ENCODE measurements around the gene UTP3.
A peak's percentile ranks its signal among the peaks of the same experiment; 100 is the strongest.
"Not testable (repeated sequence)": the region's sequence is repeated elsewhere in the genome, so short reads cannot be mapped to it uniquely, and the experiment has no call there.

The UTP3 gene

DNA sequence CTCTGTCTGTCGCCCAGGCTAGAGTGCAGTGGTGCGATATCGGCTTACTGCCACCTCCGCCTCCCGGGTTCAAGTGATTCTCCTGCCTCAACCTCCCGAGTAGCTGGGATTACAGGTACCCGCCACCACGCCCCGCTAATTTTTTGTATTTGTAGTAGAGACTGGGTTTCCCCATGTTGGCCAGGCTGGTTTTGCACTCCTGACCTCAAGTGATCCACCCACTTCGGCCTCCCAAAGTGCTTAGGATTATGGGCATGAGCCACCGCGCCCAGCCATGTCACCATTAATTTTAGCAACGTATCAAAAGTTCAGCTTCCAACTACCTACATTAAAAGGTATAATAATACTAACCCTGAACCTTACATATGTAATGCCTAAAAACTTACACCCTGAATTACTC lies 940 bp upstream of the UTP3 start:
- DNase-seq (ENCODE audit: low spot score), result no peak

DNA sequence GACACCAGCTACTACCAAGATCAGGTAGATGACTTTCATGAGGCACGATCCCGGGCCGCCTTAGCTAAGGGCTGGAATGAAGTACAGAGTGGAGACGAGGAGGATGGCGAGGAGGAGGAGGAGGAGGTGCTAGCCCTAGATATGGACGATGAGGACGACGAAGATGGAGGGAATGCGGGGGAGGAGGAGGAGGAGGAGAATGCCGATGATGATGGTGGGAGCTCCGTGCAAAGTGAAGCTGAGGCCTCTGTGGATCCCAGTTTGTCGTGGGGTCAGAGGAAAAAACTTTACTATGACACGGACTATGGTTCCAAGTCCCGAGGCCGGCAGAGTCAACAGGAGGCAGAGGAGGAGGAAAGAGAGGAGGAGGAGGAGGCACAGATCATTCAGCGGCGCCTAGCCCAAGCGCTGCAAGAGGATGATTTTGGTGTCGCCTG lies 481 bp downstream of the UTP3 start:
- DNase-seq (ENCODE audit: low spot score), result no peak

- no peak for DNase-seq (ENCODE audit: low spot score)
These were observed 3.3 kb downstream of the UTP3 start for GRCh38 chr4:70691661-70692060.

DNA sequence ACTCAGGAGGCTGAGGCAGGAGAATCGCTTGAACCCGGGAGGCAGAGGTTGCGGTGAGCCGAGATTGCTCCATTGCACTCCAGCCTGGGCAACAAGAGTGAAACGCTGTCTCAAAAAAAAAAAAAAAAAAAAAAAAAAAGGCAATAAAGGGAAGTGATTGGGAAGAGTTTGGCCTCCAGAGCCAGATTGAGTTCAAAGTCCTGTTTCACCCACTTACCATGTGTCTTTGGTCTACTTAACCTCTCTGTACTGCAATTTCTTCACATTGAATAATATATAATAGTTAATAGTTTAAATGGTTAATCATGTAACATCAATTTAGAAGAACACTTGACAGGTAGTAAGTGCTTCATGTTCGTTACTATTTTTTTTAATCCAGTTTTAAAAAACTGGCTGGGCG lies 6.3 kb downstream of the UTP3 start:
- not testable (repeated sequence) for DNase-seq (ENCODE audit: low spot score)

DNA sequence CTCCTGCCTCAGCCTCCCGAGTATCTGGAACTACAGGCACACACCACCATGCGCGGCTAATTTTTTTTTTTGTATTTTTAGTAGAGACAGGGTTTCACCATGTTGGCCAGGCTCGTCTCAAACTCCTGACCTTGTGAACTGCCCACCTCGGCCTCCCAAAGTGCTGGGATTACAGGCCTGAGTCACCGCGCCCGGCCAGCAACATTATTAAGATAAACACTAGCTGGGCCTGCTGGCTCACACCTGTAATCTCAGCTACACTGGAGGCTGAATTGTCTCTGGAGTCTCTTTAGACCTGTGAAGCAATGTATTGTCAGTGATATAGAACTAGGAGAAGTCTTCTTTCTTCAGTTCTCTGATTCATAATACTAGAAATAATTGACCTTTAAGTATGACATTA lies 10.1 kb downstream of the UTP3 start:
- DNase-seq (ENCODE audit: low spot score), result not testable (repeated sequence)

GRCh38 chr4:70700712-70701111 lies 12.4 kb downstream of the UTP3 start:
- no peak for DNase-seq (ENCODE audit: low spot score)

GRCh38 chr4:70701271-70701670 lies 12.9 kb downstream of the UTP3 start:
- DNase-seq (ENCODE audit: low spot score), result no peak

DNA sequence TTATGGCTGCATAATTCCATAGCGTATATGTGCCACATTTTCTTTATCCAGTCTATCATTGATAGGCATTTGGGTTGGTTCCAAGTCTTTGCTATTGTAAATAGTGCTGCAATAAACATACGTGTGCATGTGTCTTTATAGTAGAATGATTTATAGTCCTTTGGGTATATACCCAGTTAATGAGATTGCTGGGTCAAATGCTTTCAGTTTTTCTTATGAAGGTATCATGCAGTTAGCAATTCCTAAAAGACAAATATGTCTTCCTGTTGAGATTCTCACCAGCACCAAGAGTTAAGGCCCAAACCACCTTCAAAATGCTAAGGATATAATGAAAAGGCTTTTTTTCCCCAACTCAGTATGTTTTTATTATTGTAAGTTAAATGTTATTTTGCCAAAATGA lies 14.3 kb downstream of the UTP3 start:
- not testable (repeated sequence) for DNase-seq (ENCODE audit: low spot score)

DNA sequence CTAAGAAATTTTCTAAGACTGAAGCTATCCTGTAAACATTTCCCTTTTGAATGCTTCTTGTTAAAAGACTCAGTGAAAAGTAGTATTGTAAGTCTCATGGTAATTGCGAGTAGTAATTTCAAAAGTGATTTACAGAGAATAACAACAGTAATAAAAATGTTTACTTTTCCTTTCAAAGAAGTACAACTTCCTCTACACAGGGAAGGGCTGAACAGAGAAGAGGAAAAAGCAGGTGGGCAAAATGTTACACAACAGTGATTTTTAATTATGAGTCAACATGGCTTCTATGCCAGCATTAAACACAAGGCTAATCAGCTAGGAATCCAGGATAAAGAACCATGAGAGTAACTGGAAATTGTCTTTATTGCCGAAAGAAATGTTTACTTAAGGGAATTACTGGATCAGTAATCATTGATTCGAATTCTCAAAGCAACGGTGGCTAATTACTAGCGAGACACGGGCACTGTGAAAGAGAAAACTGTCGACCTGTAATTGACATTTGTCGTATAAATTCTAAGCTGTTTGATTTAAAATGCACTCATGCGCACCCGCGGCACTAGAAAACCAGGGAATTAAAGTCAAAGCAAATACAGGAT lies 15.4 kb downstream of the UTP3 start:
- DNase-seq (ENCODE audit: low spot score), result peak; percentile 65

GRCh38 chr4:70704215-70704930 lies 16.0 kb downstream of the UTP3 start:
- DNase-seq (ENCODE audit: low spot score), result peak; percentile 76

DNA sequence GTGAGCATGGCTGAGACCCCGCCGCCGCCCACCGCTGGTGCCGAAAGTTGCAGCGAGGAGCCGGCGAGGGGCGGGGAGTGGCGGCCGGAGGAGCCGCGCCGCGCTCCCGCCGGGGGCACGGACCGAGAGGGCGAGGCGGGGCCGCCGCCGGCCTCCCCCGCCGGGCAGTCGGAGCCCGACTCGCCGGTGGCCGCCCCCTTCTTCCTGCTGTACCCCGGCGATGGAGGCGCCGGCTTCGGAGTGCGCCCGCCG lies 16.5 kb downstream of the UTP3 start:
- DNase-seq (ENCODE audit: low spot score), result no peak

- DNase-seq (ENCODE audit: low spot score), result peak; percentile 85
These were observed 17.1 kb downstream of the UTP3 start for GRCh38 chr4:70705183-70706043.

GRCh38 chr4:70706044-70706461 lies 17.7 kb downstream of the UTP3 start:
- no peak for DNase-seq (ENCODE audit: low spot score)

DNA sequence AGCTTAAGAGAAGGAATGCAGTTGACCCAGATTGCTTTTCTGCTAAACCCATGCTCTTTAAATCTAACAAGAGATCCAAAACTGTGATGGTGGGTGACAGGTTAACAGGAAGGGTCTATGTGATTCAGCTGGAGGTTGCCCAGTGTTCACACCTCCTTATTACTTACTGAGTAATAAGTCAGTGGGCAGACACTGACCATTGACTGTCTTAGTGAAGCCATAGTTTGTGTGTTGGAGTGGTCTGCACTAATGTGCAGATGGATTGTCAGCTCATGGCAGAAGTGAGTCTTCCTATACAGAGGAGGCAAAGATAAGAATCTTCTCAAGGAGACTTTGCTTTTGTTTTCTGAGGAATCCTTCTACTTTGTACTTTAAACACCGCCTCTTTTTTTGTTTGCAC lies 18.2 kb downstream of the UTP3 start:
- peak; percentile 38 for DNase-seq (ENCODE audit: low spot score)

GRCh38 chr4:70709611-70710205 lies 21.4 kb downstream of the UTP3 start:
- DNase-seq (ENCODE audit: low spot score), result no peak

DNA sequence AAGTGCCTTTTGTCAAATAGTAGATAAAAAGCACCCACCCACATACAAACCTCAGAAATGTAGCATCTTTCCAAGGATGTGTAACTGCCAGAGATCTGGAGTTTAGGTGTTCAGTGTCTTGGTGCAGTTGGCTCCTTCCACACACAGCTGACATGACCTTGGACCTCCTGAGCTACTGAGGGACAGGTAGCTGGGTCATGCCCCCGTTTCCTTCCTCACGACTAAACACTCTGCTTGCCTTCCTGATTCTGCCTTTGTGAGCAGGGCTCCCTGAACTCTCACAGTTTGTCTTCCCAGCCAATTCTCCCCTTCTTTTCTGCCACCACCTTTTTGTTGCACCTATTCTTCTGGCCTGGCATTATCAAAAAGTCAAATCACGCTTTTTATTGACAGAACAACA lies 23.3 kb downstream of the UTP3 start:
- DNase-seq (ENCODE audit: low spot score), result no peak

GRCh38 chr4:70712150-70712549 lies 23.8 kb downstream of the UTP3 start:
- DNase-seq (ENCODE audit: low spot score), result no peak

GRCh38 chr4:70712604-70713452 lies 24.5 kb downstream of the UTP3 start:
- DNase-seq (ENCODE audit: low spot score), result no peak

DNA sequence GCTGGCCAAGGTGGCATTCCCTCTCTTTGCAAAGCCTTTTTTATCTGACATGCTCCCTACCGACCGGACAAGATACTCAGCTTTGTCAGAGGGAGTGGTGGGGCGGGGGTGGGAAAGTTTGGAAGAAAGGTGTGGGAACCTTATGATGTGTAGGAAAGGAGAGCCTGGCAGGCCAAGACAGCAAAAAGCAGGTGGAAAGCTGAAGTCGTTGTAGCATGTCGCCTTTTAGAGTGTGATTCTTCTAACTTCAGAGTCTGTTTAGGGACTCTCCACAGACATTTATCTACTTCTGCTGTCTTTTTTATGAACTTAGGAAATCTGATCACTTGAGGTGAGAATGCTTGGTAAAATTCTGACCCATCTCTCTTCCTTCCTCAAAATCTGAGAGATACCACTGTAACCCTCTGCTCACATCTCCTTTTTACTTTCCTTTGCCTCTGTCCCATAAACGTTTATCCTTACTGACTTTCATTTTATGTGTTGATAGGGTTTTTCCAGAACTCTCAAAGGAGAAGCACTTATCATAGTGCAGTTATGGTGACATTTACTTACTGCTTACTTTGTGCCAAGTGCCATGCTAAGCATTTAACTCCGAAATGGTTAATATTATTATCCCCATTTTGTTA lies 25.2 kb downstream of the UTP3 start:
- peak; percentile 46 for DNase-seq (ENCODE audit: low spot score)

- DNase-seq (ENCODE audit: low spot score), result peak; percentile 38
These were observed 26.0 kb downstream of the UTP3 start for GRCh38 chr4:70714079-70714887.

GRCh38 chr4:70715097-70715496 lies 26.8 kb downstream of the UTP3 start:
- DNase-seq (ENCODE audit: low spot score), result no peak

Measured in NAMALWA (cell line).